GM21529 (cell line): ENCODE results near the gene FNIP1.
A peak's percentile ranks its signal among the peaks of the same experiment; 100 is the strongest.
"Not testable (repeated sequence)": the region's sequence is repeated elsewhere in the genome, so short reads cannot be mapped to it uniquely, and the experiment has no call there.

Experiments used
- ATAC-seq: cut with Tn5 transposase; IDR thresholded peaks from one replicate; pipeline ENCODE4 v1.9.1; 2021; ENCODE audit not compliant: unreplicated experiment

FNIP1 gene

DNA sequence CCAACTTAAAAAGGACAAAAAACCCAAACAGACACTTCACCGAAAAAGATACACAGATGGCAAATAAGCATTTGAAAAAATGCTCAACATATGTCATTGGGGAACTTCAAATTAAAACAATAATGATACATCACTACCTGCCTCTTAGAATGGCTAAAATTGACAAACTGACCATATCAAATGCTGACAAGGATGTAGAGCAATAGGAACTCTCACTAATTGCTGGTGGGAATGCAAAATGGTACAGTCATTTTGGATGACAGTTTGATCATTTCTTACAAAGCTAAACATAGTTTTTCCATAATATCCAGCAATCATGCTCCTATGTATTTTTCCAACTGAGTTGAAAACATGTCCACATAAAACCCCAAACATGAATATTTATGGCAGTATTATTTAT, 102.9 kb downstream of the FNIP1 start:
- no peak for ATAC-seq

DNA sequence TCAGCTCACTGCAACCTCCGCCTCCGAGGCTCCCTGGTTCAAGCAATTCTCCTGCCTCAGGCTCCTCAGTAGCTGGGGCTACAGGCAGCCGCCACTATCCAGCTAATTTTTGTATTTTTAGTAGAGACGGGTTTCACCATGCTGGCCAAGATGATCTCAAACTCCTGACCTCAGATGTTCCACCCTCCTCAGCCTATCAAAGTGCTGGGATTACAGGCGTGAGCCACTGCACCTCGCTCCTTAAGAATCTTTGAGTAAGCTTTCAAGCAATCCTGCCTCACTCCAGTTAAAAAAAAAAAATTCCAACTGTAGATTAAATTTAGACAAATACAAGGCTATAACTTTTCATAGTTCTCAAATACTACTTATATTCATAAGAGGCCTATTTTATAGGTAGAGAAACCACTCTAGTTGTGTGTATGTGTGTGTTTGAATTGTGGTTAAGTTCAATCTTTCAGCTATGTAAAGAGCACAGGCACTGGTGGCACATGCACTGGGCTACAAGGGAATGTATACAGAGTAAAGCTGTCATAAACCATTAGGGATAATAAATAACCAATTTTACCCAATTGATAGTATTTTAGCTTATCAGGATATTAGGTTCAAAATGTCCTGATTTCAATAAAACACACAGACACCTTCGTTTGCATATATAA, 111.2 kb downstream of the FNIP1 start:
- no peak for ATAC-seq

DNA sequence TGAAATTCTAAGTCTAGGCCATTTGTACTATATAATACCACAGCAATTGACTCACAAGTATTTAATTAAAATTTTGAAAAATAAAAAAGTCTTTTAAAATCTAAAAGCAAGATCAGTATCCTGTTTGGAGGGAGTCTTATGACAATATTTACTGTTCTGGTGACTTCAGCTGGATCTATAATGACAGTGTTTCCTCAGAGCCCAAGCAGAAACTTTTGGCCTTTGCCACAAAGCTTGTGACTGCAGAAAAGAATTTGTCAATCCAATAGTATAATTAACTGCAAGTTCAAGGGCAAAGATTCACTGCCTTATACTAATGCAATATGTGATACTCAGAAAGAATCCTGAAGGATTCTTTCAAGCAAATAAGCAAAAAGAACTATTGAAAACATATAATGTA, 112.2 kb downstream of the FNIP1 start:
- ATAC-seq: no peak

DNA sequence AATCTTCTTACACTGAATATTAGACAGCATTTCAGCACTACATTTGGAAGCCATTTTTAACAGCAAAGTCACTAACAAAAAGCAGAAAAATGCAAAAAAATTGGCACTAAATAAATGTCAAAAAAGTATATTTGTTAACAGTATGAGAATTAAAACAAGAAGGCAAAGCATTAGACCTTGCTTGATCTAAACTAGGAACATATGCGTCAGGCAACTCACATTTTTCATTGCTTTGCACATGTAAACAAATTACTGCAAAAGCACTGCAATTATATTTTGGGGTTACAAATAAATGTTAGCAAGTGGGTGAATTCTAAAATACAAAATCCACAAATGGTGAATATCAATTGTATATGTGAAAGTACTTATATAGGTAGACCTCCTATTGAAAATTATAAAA, 112.8 kb downstream of the FNIP1 start:
- ATAC-seq: no peak

DNA sequence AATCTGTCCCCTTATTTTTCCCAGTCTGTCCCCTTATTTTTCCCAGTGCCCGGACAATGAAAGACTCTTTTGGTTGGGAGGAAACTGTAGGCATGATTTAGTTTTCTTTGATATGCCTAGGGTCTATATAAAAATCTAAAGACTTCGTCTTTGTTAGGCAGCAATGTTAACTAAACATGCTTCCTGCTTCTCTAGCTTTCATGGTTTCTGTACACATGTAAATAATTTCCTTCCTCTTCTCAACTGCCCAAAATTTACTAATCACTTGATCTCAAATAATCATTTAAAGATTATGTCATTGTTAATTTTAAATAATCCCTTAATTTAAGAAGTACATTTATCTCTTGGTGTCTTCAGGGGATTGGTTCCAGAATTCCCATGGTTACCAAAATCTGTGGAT, 114.0 kb downstream of the FNIP1 start:
- ATAC-seq: no peak

DNA sequence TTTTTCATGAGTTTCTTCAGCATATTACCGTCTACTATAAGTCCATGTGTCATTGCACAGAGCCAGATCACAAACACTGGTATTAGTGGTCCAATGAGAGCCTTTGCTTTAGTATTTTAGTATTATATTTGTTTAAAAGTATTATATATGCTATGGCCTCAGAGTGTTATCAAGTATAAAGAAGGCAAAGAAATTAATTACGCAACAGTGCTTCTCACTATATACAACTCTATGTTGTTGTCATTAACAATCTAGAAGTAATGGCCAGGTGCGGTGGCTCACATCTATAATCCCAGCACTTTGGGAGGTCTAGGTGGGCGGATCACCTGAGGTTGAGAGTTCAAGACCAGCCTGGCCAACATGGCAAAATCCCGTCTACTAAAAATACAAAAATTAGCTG, 114.6 kb downstream of the FNIP1 start:
- no peak for ATAC-seq

DNA sequence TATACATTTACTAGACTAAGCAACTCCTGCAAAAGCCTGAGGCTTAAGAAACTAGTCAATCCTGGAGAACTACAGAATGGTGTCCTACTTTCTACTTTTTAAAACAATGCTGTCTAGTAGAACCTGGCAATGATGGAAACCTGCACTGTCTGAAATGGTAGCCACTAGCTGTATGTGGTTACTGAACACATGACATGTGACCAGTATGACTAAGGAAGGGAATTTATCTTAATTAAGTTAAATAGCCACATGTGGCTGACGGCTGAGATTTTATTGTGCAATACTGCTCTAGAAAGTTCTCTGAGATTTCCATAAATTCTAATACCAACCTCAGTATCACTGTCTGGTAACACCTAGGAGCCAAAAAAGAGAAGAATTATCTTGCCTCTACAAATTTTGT, 116.9 kb downstream of the FNIP1 start:
- no peak for ATAC-seq

DNA sequence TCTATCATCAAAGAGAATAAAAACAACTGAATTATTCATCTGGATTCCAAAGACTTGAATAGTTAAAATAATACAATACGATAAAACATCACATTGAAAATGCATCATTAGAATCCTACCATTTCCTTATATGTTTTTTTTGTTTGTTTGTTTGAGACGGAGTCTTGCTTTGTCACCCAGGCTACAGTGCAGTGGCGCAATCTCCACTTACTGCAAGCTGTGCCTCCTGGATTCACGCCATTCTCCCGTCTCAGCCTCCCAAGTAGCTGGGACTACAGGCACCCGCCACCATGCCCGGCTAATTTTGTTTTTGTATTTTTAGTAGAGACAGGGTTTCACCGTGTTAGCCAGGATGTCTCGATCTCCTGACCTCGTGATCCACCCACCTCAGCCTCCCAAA, 118.5 kb downstream of the FNIP1 start:
- not testable (repeated sequence) for ATAC-seq

DNA sequence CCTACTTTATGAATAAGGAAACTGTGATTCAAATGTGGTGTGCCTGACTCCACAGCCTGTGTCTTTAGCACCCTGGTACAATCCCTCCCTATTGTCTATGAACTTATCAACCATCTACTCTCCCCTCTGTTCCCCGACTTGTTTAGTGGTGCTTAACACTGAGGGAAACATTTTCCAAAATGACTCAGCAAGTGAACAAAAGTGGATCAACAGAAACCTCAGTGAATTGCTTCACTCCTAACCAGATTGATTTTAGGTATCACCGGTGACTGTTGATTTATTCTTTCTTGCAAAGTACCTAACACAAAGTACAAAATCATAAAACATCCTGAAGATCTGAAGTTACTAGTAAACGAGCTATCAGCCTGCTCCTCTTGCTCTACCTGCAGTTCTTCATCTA, 119.7 kb downstream of the FNIP1 start:
- no peak for ATAC-seq

DNA sequence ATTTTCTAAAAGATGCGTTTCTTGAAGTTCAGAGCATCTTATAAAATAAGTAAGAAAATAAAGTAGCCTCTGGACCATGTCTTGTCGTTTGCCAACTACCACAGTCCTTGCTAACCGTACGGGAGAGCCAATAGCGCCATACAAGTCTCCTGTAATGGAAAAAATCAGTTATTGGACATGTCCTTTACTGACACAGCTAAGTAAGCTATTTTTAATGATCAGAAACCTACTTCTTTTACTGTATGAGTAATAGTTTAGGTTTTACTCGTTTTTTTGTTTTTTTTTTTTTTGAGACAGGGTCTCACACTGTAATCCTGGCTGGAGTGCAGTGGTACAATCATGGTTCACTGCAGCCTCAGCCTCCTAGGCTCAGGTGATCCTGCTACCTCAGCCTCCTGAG, 124.0 kb downstream of the FNIP1 start:
- peak; percentile 37 for ATAC-seq

DNA sequence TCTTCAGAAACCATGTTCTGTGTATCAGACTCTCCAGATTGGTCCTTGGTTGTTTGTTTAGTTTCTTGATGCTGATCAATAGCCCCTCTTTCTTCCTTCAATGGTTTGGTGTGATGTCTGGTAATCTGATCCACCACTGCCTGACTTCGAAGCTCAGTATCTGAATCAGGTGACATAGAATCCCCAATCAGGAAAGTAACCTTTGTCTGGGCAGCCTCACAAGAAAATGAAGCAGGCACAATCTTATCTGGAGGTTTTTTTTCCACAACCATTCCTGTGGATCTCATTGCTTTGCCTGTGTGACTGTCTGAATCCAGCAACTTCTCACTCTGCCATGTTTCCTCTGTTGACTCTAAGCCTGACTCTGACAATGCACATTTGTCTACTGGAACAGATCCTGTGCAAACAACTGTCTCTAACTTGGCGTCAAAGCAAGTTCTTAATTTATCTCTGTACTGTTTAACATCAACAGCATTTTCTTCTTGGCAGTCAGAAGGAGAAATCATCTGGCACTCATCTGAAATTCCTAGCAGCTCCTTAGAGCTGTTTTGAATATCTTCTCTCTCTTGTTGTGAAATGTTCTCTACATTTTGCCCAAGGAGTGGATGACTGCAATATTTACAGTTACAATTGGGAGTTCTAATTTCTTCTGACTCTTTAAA, 124.7 kb downstream of the FNIP1 start:
- no peak for ATAC-seq

DNA sequence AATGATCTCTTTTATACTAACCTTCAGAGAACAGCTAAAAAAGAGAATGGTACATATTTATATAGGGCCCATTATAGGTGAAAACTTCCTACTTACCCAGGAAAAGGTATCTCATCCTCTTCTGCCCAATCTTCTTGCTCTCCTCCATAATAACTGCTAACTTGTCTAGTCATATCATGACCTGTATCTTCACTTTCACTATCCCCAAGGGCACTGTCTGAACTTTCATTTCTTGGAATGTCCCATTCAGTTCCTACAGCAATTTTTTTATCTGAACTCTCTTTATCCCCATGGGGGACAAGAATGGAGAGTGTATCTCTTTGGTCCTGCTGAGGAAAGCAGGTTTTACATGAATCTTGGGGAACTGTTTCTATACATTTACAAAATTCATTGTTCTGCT, 125.4 kb downstream of the FNIP1 start:
- peak; percentile 52 for ATAC-seq

DNA sequence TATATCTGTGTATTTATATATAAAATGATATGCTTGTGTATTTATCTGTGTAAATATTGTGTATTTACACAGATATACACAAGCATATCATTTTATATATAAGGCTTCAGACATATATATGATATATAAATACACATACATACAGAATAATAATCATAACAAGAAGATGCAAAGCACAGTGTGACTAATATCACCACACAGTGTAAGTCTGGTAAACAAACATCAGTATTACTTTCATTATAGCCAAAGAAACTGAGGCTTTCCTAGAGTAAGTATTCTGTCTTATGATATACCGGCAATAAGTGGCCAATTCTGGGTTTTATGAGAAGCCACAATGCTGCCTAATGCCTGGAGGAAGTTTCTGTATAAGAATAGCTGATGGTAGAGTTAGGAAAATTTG, 131.9 kb downstream of the FNIP1 start:
- peak; percentile 59 for ATAC-seq

DNA sequence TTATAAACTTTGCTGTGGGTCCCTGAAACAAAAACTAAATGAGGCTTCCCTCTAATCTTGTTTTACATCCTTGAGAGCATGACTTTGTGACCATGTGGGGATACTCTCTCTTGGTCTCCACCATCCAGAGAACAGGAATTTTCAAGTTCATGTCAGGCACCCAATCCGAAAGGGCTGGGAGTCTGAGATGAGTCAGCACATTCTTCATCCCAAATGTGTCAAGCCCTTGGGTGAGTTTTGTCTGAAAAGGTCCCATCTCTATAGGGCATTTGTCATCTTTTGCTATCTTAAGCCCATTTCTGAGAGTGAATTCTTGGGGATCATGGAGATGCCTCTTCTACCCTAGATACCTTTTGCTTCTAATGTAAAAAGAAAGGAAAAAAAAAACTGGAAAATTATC, 134.9 kb downstream of the FNIP1 start:
- no peak for ATAC-seq

DNA sequence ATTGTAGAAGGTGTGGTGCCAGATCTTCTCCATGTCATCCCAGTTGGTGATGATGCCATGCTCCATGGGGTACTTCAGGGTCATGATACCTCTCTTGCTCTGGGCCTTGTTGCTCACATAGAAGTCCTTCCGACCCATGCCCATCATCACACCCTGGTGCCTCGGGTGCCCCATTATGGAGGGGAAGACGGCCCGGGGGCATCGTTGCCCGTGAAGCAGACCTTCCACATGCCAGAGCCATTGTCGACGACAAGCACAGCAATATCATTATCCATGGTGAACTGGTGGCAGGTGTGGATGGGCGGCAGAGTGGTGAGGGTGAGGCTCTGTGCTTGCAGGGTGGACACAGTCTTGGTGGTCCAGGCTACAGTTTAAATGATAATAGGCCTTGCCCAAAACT, 137.0 kb downstream of the FNIP1 start:
- no peak for ATAC-seq

DNA sequence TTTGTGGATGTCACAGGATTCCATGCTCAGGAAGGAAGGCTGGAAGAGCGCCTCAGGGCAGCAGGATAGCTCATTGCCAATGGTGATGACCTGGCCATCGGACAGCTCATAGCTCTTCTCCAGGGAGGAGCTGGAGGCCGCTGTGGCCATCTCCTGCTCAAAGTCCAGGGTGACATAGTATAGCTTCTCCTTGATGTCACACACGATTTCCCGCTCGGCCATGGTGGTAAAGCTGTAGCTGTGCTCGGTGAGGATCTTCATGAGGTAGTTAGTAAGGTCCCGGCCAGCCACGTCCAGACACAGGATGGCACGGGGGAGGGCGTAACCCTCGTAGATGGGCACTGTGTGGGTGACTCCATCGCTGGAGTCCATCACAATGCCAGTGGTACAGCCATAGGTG, 137.5 kb downstream of the FNIP1 start:
- ATAC-seq: no peak

DNA sequence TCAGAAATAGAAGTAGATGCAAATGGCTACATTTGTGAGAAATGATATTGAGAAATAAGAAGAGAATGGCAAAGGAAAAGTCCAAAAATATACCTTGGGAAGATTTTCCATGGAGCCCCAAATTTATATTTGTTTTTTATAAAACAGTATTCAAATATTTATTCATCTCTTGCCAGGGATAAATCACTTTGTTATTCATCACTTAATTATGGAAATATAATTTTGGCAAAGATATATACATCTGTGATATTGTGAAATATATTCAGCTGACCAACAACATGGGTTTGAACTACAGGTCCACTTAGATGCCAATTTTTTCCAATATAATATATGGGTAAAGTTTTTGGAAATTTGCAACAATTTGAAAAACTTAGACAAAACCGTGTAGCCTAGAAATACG, 142.0 kb downstream of the FNIP1 start:
- ATAC-seq: no peak

DNA sequence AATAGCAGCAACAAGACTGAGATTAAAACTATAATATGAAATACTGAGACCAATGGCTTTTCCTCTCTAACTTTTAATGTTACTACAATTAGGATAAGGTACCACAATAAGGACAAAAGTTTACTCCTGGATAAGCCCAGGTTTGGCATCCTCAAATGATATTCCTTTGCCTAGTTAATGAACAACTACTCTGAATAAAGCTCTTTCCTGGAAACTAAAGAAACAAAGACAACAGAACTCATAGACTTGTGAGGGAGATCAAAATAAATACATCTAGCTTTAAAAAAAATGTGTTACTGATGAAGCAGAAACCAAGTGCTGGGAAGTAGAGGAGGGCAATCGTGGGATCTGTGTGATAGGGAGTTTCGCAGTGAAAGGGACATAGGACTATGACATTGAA, 142.5 kb downstream of the FNIP1 start:
- ATAC-seq: no peak

DNA sequence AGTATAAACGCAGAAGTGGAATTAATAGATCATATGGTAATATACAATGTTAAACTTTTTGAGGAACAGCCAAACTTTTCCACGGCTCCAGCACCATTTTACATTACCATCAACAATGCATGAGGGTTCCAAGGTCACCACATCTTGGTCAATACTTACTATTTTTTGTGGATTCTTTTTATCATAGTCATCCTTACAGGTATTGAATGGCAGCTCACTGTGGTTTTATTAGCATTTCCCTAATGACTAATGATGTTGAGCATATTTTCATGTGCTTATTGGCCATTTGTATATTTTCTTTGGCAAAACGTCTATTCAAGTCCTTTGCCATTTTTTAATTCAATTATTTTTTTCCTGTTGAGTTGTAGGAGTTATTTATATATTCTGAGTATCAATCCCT, 147.7 kb downstream of the FNIP1 start:
- ATAC-seq: no peak

DNA sequence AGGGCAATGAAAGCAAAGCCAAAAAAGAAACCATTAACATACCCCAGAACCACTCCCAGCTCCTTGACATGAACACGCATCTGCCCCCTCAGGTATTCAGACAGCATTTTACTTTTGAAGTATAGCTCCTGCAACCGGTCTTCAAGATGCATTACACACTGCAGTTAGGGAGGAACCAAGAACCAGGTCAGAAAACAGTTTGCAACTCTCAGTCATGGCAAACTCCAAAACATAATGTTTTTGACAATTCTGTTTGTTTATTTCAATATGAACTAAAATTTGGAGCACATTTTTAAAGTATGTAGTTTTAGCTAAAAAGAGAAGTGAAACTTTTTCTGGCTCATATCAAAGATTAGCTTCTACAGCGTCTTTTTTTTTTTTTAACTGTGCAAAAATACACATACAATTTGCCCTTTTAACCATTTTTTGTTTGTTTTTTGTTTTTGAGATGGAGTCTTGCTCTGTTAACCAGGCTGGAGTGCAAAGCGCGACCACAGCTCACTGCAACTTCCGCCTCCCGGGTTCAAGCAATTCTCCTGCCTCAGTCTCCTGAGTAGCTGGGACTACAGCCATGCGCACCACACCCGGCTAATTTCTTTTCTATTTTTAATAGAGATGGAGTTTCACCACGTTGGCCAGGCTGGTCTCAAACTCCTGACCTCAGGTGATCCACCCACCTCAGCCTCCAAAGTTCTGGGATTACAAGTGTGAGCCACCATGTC, 149.6 kb downstream of the FNIP1 start:
- ATAC-seq: peak; percentile 85

DNA sequence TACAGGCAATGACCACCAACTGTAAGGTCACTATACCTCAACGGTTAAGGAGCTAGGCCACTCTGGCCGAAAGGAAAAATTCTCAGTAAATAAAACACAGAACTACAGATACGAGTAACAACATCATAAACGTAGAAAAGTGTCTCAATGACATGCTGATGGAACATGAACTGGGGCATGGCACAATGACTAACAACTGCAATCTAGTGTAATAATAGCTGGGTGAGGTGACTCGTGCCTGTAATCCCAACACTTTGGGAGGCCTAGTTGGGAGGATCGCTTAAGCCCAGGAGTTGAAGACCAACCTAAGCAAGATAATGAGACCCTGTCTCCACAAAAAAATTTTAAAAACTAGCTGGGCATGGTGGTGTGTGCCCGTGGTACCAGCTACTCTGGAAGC, 152.0 kb downstream of the FNIP1 start:
- ATAC-seq: no peak

DNA sequence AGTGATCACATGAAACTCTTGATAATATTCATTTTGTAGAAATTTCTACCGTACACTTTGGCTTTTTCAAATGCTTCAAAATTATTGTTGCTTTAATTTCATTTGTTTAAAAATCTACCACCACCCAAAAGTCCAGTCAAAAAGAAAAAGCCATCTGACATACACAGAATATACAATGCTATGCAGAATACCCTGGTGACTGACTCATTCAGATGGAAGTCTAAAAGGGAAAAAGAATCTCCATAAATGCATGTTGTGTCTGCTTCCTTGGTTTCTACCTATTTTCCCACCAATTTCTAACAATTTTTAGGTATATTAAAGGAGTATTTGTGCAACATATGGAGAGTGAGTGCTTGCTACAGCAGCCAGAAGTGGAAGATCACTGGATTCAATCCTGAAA, 152.4 kb downstream of the FNIP1 start:
- no peak for ATAC-seq
